ENCODE measurements around the gene BNIPL. TPM values are rescaled to one million over a fixed set of nuclear protein-coding genes. Genes with fewer than 3 reads are reported as not detected.
A peak's percentile ranks its signal among the peaks of the same experiment; 100 is the strongest.

BNIPL gene
- polyA plus RNA-seq, 1 donor (not counting 4 experiments of a cell fraction or from before 2014, with no cell fraction given), result 9.8 TPM

DNA sequence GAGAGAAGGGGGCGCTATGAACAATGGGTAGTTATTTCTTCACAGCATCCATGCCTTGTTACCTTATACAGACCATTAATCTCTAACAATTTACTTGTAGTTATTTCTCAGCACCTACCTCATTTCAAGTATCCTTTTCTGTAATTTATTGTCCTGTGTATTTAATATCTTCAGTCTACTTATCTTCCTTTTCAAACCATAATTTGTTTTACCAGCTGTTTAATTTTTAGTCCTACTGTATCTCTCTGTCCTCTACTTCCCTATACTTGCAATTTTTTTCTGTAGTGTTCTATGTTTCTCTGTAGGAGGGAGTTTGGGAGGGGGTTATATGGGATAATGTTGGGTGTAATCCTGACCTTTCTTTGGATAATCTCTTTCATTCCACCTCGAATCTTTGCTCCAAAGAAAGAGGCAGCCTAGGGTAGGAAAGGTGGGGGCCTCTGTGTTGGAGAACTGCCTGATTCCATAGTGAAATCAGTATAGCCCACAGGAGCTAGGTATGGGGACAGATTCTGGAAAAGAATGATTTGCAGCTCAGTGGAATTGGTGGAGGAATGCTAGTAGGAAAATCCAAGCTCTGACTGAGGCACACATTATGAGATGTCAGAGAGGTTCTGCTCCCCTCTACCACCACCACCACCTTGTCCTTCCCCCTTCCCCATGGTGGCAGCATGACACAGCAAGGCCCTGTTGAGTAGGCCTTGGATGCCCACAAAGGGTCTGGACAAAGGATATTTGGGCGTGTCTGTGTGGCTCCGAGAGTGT, 24.5 kb downstream of the BNIPL start:
- dilution Hi-C loops (cut with MboI; ENCODE audit: extremely low pct_ligation_motif_present, low sequenced_read_pairs), result no loop called here
- no peak for TF ChIP-seq EZH2 (IDR thresholded peaks at IDR 0.05; ENCODE audit: low read length)
- TF ChIP-seq, protein P1, sequence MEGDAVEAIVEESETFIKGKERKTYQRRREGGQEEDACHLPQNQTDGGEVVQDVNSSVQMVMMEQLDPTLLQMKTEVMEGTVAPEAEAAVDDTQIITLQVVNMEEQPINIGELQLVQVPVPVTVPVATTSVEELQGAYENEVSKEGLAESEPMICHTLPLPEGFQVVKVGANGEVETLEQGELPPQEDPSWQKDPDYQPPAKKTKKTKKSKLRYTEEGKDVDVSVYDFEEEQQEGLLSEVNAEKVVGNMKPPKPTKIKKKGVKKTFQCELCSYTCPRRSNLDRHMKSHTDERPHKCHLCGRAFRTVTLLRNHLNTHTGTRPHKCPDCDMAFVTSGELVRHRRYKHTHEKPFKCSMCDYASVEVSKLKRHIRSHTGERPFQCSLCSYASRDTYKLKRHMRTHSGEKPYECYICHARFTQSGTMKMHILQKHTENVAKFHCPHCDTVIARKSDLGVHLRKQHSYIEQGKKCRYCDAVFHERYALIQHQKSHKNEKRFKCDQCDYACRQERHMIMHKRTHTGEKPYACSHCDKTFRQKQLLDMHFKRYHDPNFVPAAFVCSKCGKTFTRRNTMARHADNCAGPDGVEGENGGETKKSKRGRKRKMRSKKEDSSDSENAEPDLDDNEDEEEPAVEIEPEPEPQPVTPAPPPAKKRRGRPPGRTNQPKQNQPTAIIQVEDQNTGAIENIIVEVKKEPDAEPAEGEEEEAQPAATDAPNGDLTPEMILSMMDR (optimal IDR thresholded peaks at IDR 0.05 in 1 of 3, IDR thresholded peaks at IDR 0.05 in 1 of 3, conservative IDR thresholded peaks at IDR 0.05 in 1 of 3; ENCODE audit: extremely low read depth in 1 of 3, insufficient read depth in 2 of 3, low read length in 3 of 3), result peak in 1 of 3 experiments; percentile 16
- no peaks in the 10 kb centered on the region for H3K27me3 ChIP-seq (ENCODE audit: control insufficient read depth, extremely low read depth, insufficient read depth, low read length)
- H3K4me3 ChIP-seq (ENCODE audit: control insufficient read depth in 2 of 3, extremely low read depth in 1 of 3, insufficient read depth in 2 of 3, low read depth in 1 of 3, low read length in 3 of 3), result peak overlapping the region; percentile 95 to 100 (median 99)
- H3K36me3 ChIP-seq (ENCODE audit: control insufficient read depth in 2 of 2, extremely low read depth in 1 of 2, insufficient read depth in 2 of 2, low read length in 2 of 2), result peaks cover 13 to 22% of the 10 kb centered on the region in 2 experiments
- peak overlapping the region; percentile 90 for H2AFZ ChIP-seq (ENCODE audit: control insufficient read depth, low read length)
- H3K9ac ChIP-seq (ENCODE audit: control insufficient read depth, extremely low read depth, insufficient read depth, low read length), result peak overlapping the region; percentile 94
- H3K79me2 ChIP-seq (ENCODE audit: control insufficient read depth, insufficient read depth, low read length), result peaks cover 53% of the 10 kb centered on the region
- H3K4me2 ChIP-seq (ENCODE audit: control insufficient read depth, extremely low read depth, insufficient read depth, low read depth, low read length), result peak overlapping the region; percentile 100
- peak overlapping the region; percentile 94 for H3K27ac ChIP-seq (ENCODE audit: control insufficient read depth, insufficient read depth, low read length)
- H3K9me1 ChIP-seq (ENCODE audit: control insufficient read depth, extremely low read depth, insufficient read depth, low read length), result peaks cover 13% of the 10 kb centered on the region
- H3K4me1 ChIP-seq (ENCODE audit: control insufficient read depth, extremely low read depth, insufficient read depth, low read length), result peaks cover 51% of the 10 kb centered on the region
- H3K9me3 ChIP-seq (ENCODE audit: control insufficient read depth, low read depth, low read length), result no peaks in the 10 kb centered on the region
- FAIRE-seq (no peak), DNase-seq (ENCODE audit: low read depth, low spot score) (no peak)
- H4K20me1 ChIP-seq (ENCODE audit: control insufficient read depth, extremely low read depth, insufficient read depth, low read length), result peaks cover 21% of the 10 kb centered on the region

DNA sequence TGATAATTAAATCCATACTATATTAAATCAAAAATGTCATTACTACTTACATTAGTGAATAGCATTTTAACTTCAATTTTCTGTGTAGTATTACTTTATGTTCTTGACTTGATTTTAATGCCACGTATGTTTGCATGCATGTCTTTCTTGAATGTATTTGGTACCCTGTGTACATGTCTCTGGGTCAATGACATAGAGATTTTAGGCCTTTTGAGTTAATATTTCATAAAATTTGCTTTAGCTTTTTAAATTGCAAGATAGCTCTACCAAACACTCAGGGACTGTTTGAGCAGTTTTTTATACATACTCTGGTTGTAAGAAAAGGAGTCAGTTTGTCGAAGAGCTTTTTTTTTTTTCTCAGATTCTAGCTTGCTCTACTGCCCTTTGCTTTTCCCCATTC, 25.3 kb downstream of the BNIPL start:
- FAIRE-seq (no peak), DNase-seq (ENCODE audit: low read depth, low spot score) (no peak)
- peaks cover 6% of the 10 kb centered on the region for H3K9me1 ChIP-seq (ENCODE audit: control insufficient read depth, extremely low read depth, insufficient read depth, low read length)
- dilution Hi-C loops (cut with MboI; ENCODE audit: extremely low pct_ligation_motif_present, low sequenced_read_pairs), result no loop called here
- H3K36me3 ChIP-seq (ENCODE audit: control insufficient read depth in 2 of 2, extremely low read depth in 1 of 2, insufficient read depth in 2 of 2, low read length in 2 of 2), result peaks cover 6 to 13% of the 10 kb centered on the region in 2 experiments
- H4K20me1 ChIP-seq (ENCODE audit: control insufficient read depth, extremely low read depth, insufficient read depth, low read length), result peaks cover 13% of the 10 kb centered on the region
- no peaks in the 10 kb centered on the region for H3K9me3 ChIP-seq (ENCODE audit: control insufficient read depth, low read depth, low read length)
- no peak overlapping the region for H3K9ac ChIP-seq (ENCODE audit: control insufficient read depth, extremely low read depth, insufficient read depth, low read length)
- peak overlapping the region in 2 of 3 experiments; percentile 95 to 99 for H3K4me3 ChIP-seq (ENCODE audit: control insufficient read depth in 2 of 3, extremely low read depth in 1 of 3, insufficient read depth in 2 of 3, low read depth in 1 of 3, low read length in 3 of 3)
- H3K27me3 ChIP-seq (ENCODE audit: control insufficient read depth, extremely low read depth, insufficient read depth, low read length), result no peaks in the 10 kb centered on the region
- no peak overlapping the region for H2AFZ ChIP-seq (ENCODE audit: control insufficient read depth, low read length)
- no peak for TF ChIP-seq EZH2 (IDR thresholded peaks at IDR 0.05; ENCODE audit: low read length)
- TF ChIP-seq, protein P1 (optimal IDR thresholded peaks at IDR 0.05 in 1 of 3, IDR thresholded peaks at IDR 0.05 in 1 of 3, conservative IDR thresholded peaks at IDR 0.05 in 1 of 3; ENCODE audit: extremely low read depth in 1 of 3, insufficient read depth in 2 of 3, low read length in 3 of 3), result no peak
- H3K79me2 ChIP-seq (ENCODE audit: control insufficient read depth, insufficient read depth, low read length), result peaks cover 44% of the 10 kb centered on the region
- H3K4me2 ChIP-seq (ENCODE audit: control insufficient read depth, extremely low read depth, insufficient read depth, low read depth, low read length), result peak overlapping the region; percentile 100
- peaks cover 42% of the 10 kb centered on the region for H3K4me1 ChIP-seq (ENCODE audit: control insufficient read depth, extremely low read depth, insufficient read depth, low read length)
- H3K27ac ChIP-seq (ENCODE audit: control insufficient read depth, insufficient read depth, low read length), result no peak overlapping the region

Data from keratinocyte (primary cell).